Liver (tissue), 9 donors: Measurements from ENCODE around the gene APOBEC3H. TPM values are rescaled to one million over a fixed set of nuclear protein-coding genes. Genes with fewer than 3 reads are reported as not detected.

Experiments used
- DNase-seq: peaks from one replicate; pipeline ENCODE4 v3.0.0-alpha.2; 2017; ENCODE audit warnings: low spot score
- H3K27ac ChIP-seq, 2 donors: one replicate each; pipeline ENCODE4 v1.7.0; 2013; ENCODE audit warnings: inconsistent platforms in 2 of 2, low read length in 2 of 2, control low read depth in 1 of 2, low read depth in 1 of 2, mild to moderate bottlenecking in 1 of 2
- H3K27me3 ChIP-seq, 4 donors: one replicate each; pipeline versions ENCODE4 v1.6.1 to v1.7.0; 2013; ENCODE audit warnings: low read length in 3 of 4, inconsistent platforms in 1 of 4, mild to moderate bottlenecking in 1 of 4, moderate library complexity in 1 of 4; ENCODE audit not compliant: control insufficient read depth in 4 of 4, insufficient read depth in 4 of 4
- H3K36me3 ChIP-seq, 4 donors: one replicate each; pipeline versions ENCODE4 v1.6.1 to v1.7.0; 2013; ENCODE audit warnings: low read length in 3 of 4, mild to moderate bottlenecking in 3 of 4, low read depth in 1 of 4, moderate library complexity in 1 of 4; ENCODE audit not compliant: control insufficient read depth in 4 of 4, insufficient read depth in 3 of 4
- H3K4me1 ChIP-seq, 4 donors: one replicate each; pipeline versions ENCODE4 v1.6.1 to v1.7.0; 2013; ENCODE audit warnings: low read length in 3 of 4, mild to moderate bottlenecking in 3 of 4, moderate library complexity in 1 of 4; ENCODE audit not compliant: control insufficient read depth in 4 of 4, insufficient read depth in 4 of 4
- H3K4me3 ChIP-seq, 3 donors: one replicate each; pipeline versions ENCODE4 v1.6.1 to v1.7.0; 2013; ENCODE audit warnings: low read length in 3 of 3, control low read depth in 1 of 3, low read depth in 1 of 3, mild to moderate bottlenecking in 1 of 3
- H3K9ac ChIP-seq, 2 donors: one replicate each; pipeline ENCODE4 v1.7.0; 2013; ENCODE audit warnings: low read length in 2 of 2, mild to moderate bottlenecking in 2 of 2, moderate library complexity in 2 of 2, control low read depth in 1 of 2, low read depth in 1 of 2
- H3K9me3 ChIP-seq, 4 donors: one replicate each; pipeline versions ENCODE4 v1.6.1 to v1.7.0; 2013; ENCODE audit warnings: low read length in 3 of 4; ENCODE audit not compliant: control insufficient read depth in 4 of 4
- CTCF ChIP-seq: fragments of 150-350 bp; IDR thresholded peaks from 2 replicates; pipeline ENCODE4 v1.5.1; 2017; ENCODE audit warnings: improper control_type of control experiment, low read depth, low read length; ENCODE audit not compliant: missing input control
- EGR1 ChIP-seq, 2 donors: IDR thresholded peaks; 2 replicates each; pipeline ENCODE4 v1.6.1; 2016 to 2018; ENCODE audit warnings: antibody characterized with exemption in 2 of 2, low read depth in 2 of 2
- FOXA1 ChIP-seq: IDR thresholded peaks from 2 replicates; pipeline ENCODE4 v1.6.1; 2016; ENCODE audit warnings: antibody characterized with exemption
- FOXA2 ChIP-seq: IDR thresholded peaks from 2 replicates; pipeline ENCODE4 v1.6.1; 2016; ENCODE audit warnings: antibody characterized with exemption
- GABPA ChIP-seq, 2 donors: IDR thresholded peaks in 1 of 2; conservative IDR thresholded peaks in 1 of 2; 2 replicates each; pipeline ENCODE4 v1.6.1; 2016; ENCODE audit warnings: antibody characterized with exemption in 2 of 2, mild to moderate bottlenecking in 1 of 2, moderate library complexity in 1 of 2
- HNF4A ChIP-seq, 2 donors: conservative IDR thresholded peaks; 2 replicates each; pipeline ENCODE4 v1.6.1; 2016; ENCODE audit warnings: antibody characterized with exemption in 2 of 2, mild to moderate bottlenecking in 2 of 2
- JUND ChIP-seq, 2 donors: IDR thresholded peaks; 2 replicates each; pipeline ENCODE4 v1.6.1; 2016; ENCODE audit warnings: antibody characterized with exemption in 2 of 2
- NR2F2 ChIP-seq: IDR thresholded peaks from 2 replicates; pipeline ENCODE4 v1.6.1; 2016; ENCODE audit warnings: antibody characterized with exemption
- RAD21 ChIP-seq, 2 donors: IDR thresholded peaks; 2 replicates each; pipeline ENCODE4 v1.6.1; 2016; ENCODE audit warnings: antibody characterized with exemption in 2 of 2, mild to moderate bottlenecking in 2 of 2
- RXRA ChIP-seq, 2 donors: IDR thresholded peaks; 2 replicates each; pipeline ENCODE4 v1.6.1; 2017 to 2018; ENCODE audit warnings: antibody characterized with exemption in 2 of 2, mild to moderate bottlenecking in 1 of 2
- SP1 ChIP-seq: IDR thresholded peaks from 2 replicates; pipeline ENCODE4 v1.6.1; 2018; ENCODE audit warnings: antibody characterized with exemption, mild to moderate bottlenecking
- TAF1 ChIP-seq: conservative IDR thresholded peaks from 2 replicates; pipeline ENCODE4 v1.6.1; 2016; ENCODE audit warnings: antibody characterized with exemption, mild to moderate bottlenecking
- YY1 ChIP-seq: IDR thresholded peaks from 2 replicates; pipeline ENCODE4 v1.6.1; 2016; ENCODE audit warnings: antibody characterized with exemption, mild to moderate bottlenecking
- WGBS: extraction: QIAGEN DNeasy Blood & Tissue Kit; methylation state at CpG from one replicate; pipeline ENCODE4 v1.1.7; 2013; 5-methylcytosine and 5-hydroxymethylcytosine counted together
- polyA plus RNA-seq, 2 donors: library from polyadenylated mRNA; stranded (reverse) in 1 of 2; unstranded in 1 of 2; fragments of 200-250 nt in 1 of 2; fragments of >200 nt in 1 of 2; fragmentation: Nextera tagmentation in 1 of 2; extraction: Ambion mirVana in 1 of 2; gene quantifications; one replicate each; pipeline versions ENCODE4 v1.2.1 to v1.2.3, GENCODE V29; 2013 to 2015
- total RNA-seq, 2 donors: library from RNA; depleted of rRNA; stranded (reverse); fragments of >200 nt; gene quantifications; one replicate each; pipeline ENCODE4 v1.2.3, GENCODE V29; 2014
- TF ChIP-seq, protein P1 (sequence below): IDR thresholded peaks from 2 replicates; pipeline ENCODE4 v1.6.1; 2016; ENCODE audit warnings: antibody characterized with exemption
- TF ChIP-seq, protein P2 (sequence below): IDR thresholded peaks from 2 replicates; pipeline ENCODE4 v1.6.1; 2016; ENCODE audit warnings: antibody characterized with exemption
- TF ChIP-seq, protein P3 (sequence below): IDR thresholded peaks from 2 replicates; pipeline ENCODE4 v1.6.1; 2016; ENCODE audit warnings: antibody characterized with exemption, mild to moderate bottlenecking
- donor health status: healthy.
- donor health status: healthy.
- donor health status: healthy.
- donor health status: healthy.
- donor health status: healthy.

APOBEC3H gene
- total and polyA plus RNA-seq, 4 donors, result 0.25 TPM; not detected in 3

DNA sequence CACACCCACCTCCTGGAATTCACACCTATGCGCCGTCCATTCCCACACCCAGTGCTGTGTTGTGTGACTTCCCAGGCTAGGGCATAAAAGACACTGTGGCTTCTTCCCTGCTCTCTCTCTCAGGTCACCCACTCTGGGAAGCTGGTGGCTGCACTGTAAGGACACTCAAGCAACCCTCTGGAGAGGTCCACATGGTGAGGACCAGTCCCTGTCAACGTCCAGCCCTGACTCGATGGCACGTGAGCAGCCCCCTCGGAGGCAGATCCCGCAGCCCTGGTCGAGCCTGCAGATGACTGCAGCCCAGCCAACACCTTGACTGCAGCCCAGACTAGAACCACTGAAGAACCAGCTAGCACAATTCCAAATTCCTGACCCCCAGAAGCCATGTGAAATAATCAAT lies 39.3 kb downstream of the APOBEC3H start (continued):
- no peak for TF ChIP-seq RAD21 (IDR thresholded peaks at IDR 0.05)
- TF ChIP-seq FOXA2, result no peak
- no peak for TF ChIP-seq FOXA1
- TF ChIP-seq, protein P1, sequence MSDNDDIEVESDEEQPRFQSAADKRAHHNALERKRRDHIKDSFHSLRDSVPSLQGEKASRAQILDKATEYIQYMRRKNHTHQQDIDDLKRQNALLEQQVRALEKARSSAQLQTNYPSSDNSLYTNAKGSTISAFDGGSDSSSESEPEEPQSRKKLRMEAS, result no peak
- TF ChIP-seq SP1, result no peak
- no peak for TF ChIP-seq GABPA (IDR thresholded peaks at IDR 0.05 in 1 of 2, conservative IDR thresholded peaks at IDR 0.05 in 1 of 2)

DNA sequence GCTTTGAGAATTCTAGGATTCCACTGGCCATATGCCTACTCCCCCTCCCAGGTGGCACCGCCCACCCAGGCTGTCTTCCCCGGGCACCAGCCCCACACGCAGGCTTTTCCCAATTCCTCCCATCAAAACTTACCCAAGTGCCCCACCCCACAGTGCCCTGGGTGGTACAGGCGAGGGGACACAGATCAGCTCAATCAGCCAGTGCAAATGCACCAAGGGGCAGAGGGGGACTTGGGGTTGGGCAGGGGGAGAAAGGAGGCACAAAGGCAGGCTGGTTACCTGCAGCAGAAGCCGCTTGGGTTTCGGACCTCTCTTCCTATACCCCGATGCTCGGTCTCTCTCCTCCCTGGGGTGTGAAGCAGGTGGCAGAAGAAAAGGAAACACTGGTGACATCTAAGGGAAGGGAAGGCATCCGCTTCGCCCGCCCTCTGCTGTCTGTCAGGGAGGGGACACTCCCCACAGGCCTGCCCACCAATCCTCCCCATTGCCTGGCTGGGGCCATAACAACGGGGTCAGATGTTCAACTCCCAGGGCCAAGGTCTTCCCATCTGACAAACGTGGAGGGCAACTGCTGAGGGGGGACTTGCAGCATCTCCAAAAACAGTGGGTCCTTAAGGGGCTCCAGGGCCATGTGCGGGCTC lies 41.4 kb downstream of the APOBEC3H start:
- Histone ChIP-seq H3K27me3 (no peaks in the 10 kb centered on the region), H3K36me3 (peaks cover 0 to 3% (median 0%) of the 10 kb centered on the region in 4 donors), H3K4me3 (no peak overlapping the region), H3K9me3 (no peaks in the 10 kb centered on the region), H3K9ac (no peak overlapping the region), H3K4me1 (no peaks in the 10 kb centered on the region), H3K27ac (no peak overlapping the region)
- TF ChIP-seq HNF4A (conservative IDR thresholded peaks at IDR 0.05), result no peak
- TF ChIP-seq FOXA2, result no peak
- no peak for TF ChIP-seq SP1
- TF ChIP-seq JUND (IDR thresholded peaks at IDR 0.05), result no peak
- no peak for TF ChIP-seq RAD21 (IDR thresholded peaks at IDR 0.05)
- TF ChIP-seq, protein P2, sequence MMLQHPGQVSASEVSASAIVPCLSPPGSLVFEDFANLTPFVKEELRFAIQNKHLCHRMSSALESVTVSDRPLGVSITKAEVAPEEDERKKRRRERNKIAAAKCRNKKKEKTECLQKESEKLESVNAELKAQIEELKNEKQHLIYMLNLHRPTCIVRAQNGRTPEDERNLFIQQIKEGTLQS, result no peak
- TF ChIP-seq, protein P3, sequence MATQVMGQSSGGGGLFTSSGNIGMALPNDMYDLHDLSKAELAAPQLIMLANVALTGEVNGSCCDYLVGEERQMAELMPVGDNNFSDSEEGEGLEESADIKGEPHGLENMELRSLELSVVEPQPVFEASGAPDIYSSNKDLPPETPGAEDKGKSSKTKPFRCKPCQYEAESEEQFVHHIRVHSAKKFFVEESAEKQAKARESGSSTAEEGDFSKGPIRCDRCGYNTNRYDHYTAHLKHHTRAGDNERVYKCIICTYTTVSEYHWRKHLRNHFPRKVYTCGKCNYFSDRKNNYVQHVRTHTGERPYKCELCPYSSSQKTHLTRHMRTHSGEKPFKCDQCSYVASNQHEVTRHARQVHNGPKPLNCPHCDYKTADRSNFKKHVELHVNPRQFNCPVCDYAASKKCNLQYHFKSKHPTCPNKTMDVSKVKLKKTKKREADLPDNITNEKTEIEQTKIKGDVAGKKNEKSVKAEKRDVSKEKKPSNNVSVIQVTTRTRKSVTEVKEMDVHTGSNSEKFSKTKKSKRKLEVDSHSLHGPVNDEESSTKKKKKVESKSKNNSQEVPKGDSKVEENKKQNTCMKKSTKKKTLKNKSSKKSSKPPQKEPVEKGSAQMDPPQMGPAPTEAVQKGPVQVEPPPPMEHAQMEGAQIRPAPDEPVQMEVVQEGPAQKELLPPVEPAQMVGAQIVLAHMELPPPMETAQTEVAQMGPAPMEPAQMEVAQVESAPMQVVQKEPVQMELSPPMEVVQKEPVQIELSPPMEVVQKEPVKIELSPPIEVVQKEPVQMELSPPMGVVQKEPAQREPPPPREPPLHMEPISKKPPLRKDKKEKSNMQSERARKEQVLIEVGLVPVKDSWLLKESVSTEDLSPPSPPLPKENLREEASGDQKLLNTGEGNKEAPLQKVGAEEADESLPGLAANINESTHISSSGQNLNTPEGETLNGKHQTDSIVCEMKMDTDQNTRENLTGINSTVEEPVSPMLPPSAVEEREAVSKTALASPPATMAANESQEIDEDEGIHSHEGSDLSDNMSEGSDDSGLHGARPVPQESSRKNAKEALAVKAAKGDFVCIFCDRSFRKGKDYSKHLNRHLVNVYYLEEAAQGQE, result no peak
- TF ChIP-seq, protein P1, result no peak
- TF ChIP-seq TAF1, result no peak
- no peak for TF ChIP-seq CTCF
- TF ChIP-seq YY1, result no peak
- no peak for TF ChIP-seq EGR1 (IDR thresholded peaks at IDR 0.05; ENCODE audit: low read depth in 2 of 2)
- no peak for DNase-seq
- 87% methylated on average over 14 of the region's 14 CpGs for WGBS

- Histone ChIP-seq H3K4me1 (peaks cover 0 to 7% (median 4%) of the 10 kb centered on the region in 4 donors), H3K4me3 (no peak overlapping the region), H3K36me3 (no peaks in the 10 kb centered on the region), H3K27ac (no peak overlapping the region), H3K9me3 (no peaks in the 10 kb centered on the region), H3K27me3 (no peaks in the 10 kb centered on the region), H3K9ac (no peak overlapping the region)
- TF ChIP-seq NR2F2 (no peak), GABPA (IDR thresholded peaks at IDR 0.05 in 1 of 2, conservative IDR thresholded peaks at IDR 0.05 in 1 of 2) (no peak), SP1 (no peak), TAF1 (no peak), RXRA (IDR thresholded peaks at IDR 0.05) (no peak), JUND (IDR thresholded peaks at IDR 0.05) (no peak), HNF4A (conservative IDR thresholded peaks at IDR 0.05) (no peak), RAD21 (IDR thresholded peaks at IDR 0.05) (no peak)
- TF ChIP-seq, protein P2, result no peak
- TF ChIP-seq, protein P3, result no peak
- DNase-seq, result no peak
- 92% methylated on average over 7 of the region's 7 CpGs for WGBS
Observed at GRCh38 chr22:39139933-39140332, 42.9 kb downstream of the APOBEC3H start.
